KOPT-K1 (cell line): ENCODE results near the gene ZFAND6.

ENCODE experiments used
- H3K27ac ChIP-seq: fragments of 200-600 bp; sonication (generic); 2 replicates; pipeline ENCODE4 v1.5.1; 2016; ENCODE audit warnings: antibody characterized with exemption, mild to moderate bottlenecking, low read depth, low read length; ENCODE audit not compliant: poor library complexity, severe bottlenecking
- H3K36me3 ChIP-seq: fragments of 200-600 bp; sonication (generic); 2 replicates; pipeline ENCODE4 v1.5.1; 2017; ENCODE audit warnings: antibody characterized with exemption, mild to moderate bottlenecking, low read length, moderate library complexity; ENCODE audit not compliant: insufficient read depth
- H3K9me3 ChIP-seq: fragments of 200-600 bp; sonication (generic); 2 replicates; pipeline ENCODE4 v1.5.1; 2017; ENCODE audit warnings: antibody characterized with exemption, low read length, mild to moderate bottlenecking; ENCODE audit not compliant: insufficient read depth, poor library complexity, severe bottlenecking

Gene ZFAND6

GRCh38 chr15:80157215-80157614, 97.7 kb downstream of the ZFAND6 start:
- H3K27ac ChIP-seq, result no peak overlapping the region
- no peaks in the 10 kb centered on the region for H3K9me3 ChIP-seq
- peaks cover 25% of the 10 kb centered on the region for H3K36me3 ChIP-seq

GRCh38 chr15:80159301-80159700, 99.8 kb downstream of the ZFAND6 start:
- Histone ChIP-seq H3K27ac (peak overlapping the region; percentile 87), H3K9me3 (no peaks in the 10 kb centered on the region), H3K36me3 (peaks cover 40% of the 10 kb centered on the region)

- peak overlapping the region; percentile 87 for H3K27ac ChIP-seq
Measured at GRCh38 chr15:80159811-80160569, 100.5 kb downstream of the ZFAND6 start.

GRCh38 chr15:80160570-80161156, 101.2 kb downstream of the ZFAND6 start:
- Histone ChIP-seq H3K27ac (peak overlapping the region; percentile 87), H3K9me3 (no peaks in the 10 kb centered on the region), H3K36me3 (peaks cover 40% of the 10 kb centered on the region)

More at GRCh38 chr15:80159811-80160569, 100.5 kb downstream of the ZFAND6 start:
- H3K9me3 ChIP-seq, result no peaks in the 10 kb centered on the region
- peaks cover 40% of the 10 kb centered on the region for H3K36me3 ChIP-seq

GRCh38 chr15:80161468-80162016, 102.1 kb downstream of the ZFAND6 start:
- Histone ChIP-seq H3K27ac (peak overlapping the region; percentile 87), H3K9me3 (no peaks in the 10 kb centered on the region), H3K36me3 (peaks cover 40% of the 10 kb centered on the region)

GRCh38 chr15:80162059-80162554, 102.6 kb downstream of the ZFAND6 start:
- Histone ChIP-seq H3K27ac (no peak overlapping the region), H3K36me3 (peaks cover 40% of the 10 kb centered on the region), H3K9me3 (no peaks in the 10 kb centered on the region)

GRCh38 chr15:80163217-80163616, 103.7 kb downstream of the ZFAND6 start:
- Histone ChIP-seq H3K9me3 (no peaks in the 10 kb centered on the region), H3K27ac (no peak overlapping the region), H3K36me3 (peaks cover 37% of the 10 kb centered on the region)

GRCh38 chr15:80163897-80164296, 104.4 kb downstream of the ZFAND6 start:
- Histone ChIP-seq H3K36me3 (peaks cover 32% of the 10 kb centered on the region), H3K9me3 (no peaks in the 10 kb centered on the region), H3K27ac (no peak overlapping the region)

GRCh38 chr15:80167936-80168335, 108.5 kb downstream of the ZFAND6 start:
- Histone ChIP-seq H3K9me3 (no peaks in the 10 kb centered on the region), H3K27ac (no peak overlapping the region), H3K36me3 (peaks cover 8% of the 10 kb centered on the region)

GRCh38 chr15:80168421-80168820, 108.9 kb downstream of the ZFAND6 start:
- H3K9me3 ChIP-seq, result no peaks in the 10 kb centered on the region
- H3K27ac ChIP-seq, result no peak overlapping the region
- peaks cover 3% of the 10 kb centered on the region for H3K36me3 ChIP-seq

GRCh38 chr15:80169768-80170357, 110.4 kb downstream of the ZFAND6 start:
- H3K27ac ChIP-seq, result no peak overlapping the region
- H3K9me3 ChIP-seq, result no peaks in the 10 kb centered on the region

GRCh38 chr15:80170596-80170995, 111.1 kb downstream of the ZFAND6 start:
- H3K36me3 ChIP-seq, result peaks cover 6% of the 10 kb centered on the region; the same call in 1 of the 2 replicates
- H3K9me3 ChIP-seq, result no peaks in the 10 kb centered on the region
- no peak overlapping the region for H3K27ac ChIP-seq

More at GRCh38 chr15:80169768-80170357, 110.4 kb downstream of the ZFAND6 start:
- no peaks in the 10 kb centered on the region; the same call in 1 of the 2 replicates for H3K36me3 ChIP-seq

- Histone ChIP-seq H3K36me3 (peaks cover 9% of the 10 kb centered on the region; the same call in 1 of the 2 replicates), H3K9me3 (no peaks in the 10 kb centered on the region), H3K27ac (no peak overlapping the region)
Measured at GRCh38 chr15:80171787-80172186, 112.3 kb downstream of the ZFAND6 start.

- no peak overlapping the region for H3K27ac ChIP-seq
- no peaks in the 10 kb centered on the region for H3K9me3 ChIP-seq
- peaks cover 11% of the 10 kb centered on the region for H3K36me3 ChIP-seq
Measured at GRCh38 chr15:80172401-80172800, 112.9 kb downstream of the ZFAND6 start.
